Left cardiac atrium (tissue), 4 donors: ENCODE results near the gene CASP1. TPM values are rescaled to one million over a fixed set of nuclear protein-coding genes. Genes with fewer than 3 reads are reported as not detected.

Source experiments
- ATAC-seq, 2 donors: fragments of 200-7000 bp; cut with Tn5 transposase; one replicate each; pipeline ENCODE4 v1.9.1; 2020; ENCODE audit warnings: mild to moderate bottlenecking in 2 of 2, moderate library complexity in 2 of 2
- DNase-seq: peaks from one replicate; pipeline ENCODE4 v3.0.0-alpha.2; 2020
- intact Hi-C, 2 donors: fragments of 100-400 bp; cut with DNase I; formaldehyde crosslinking; loops; one replicate each; pipeline versions ENCODE4 v1.14.1 to v1.15.1; 2022 to 2023
- total RNA-seq, 2 donors: library from RNA; stranded (reverse); fragmentation: NEBNext Ultra II Directional; extraction: Animal tissue kit (Norgen Biotek cat#: 25700); gene quantifications; one replicate each; pipeline ENCODE4 v1.2.1, GENCODE V29; 2021
- donor health status: DM: no; HTN: yes; CAD: no.
- donor health status: DM: no; HTN: yes; CAD: no; lungs with severe emphysema.
- donor health status: DM: yes; HTN: yes; CAD: no.
- donor health status: Dilated cardiomyopathy.

Gene CASP1
- total RNA-seq, 2 donors from 2014 or later: 12.6 to 22.7 TPM

GRCh38 chr11:105000167-105000566, 34.8 kb downstream of the CASP1 start:
- DNase-seq (no peak), ATAC-seq (no peak)
- intact Hi-C loops: no loop called here

GRCh38 chr11:104999721-105000120, 35.2 kb downstream of the CASP1 start:
- ATAC-seq (no peak), DNase-seq (no peak)
- intact Hi-C loops: no loop called here

- no peak for DNase-seq
- intact Hi-C loops: no loop called here
- ATAC-seq: peak in 1 of 2 donors; percentile 34
Observed at GRCh38 chr11:104997288-104997687, 37.7 kb downstream of the CASP1 start.

- no peak for DNase-seq
- intact Hi-C loops: no loop called here
- ATAC-seq: no peak
Observed at GRCh38 chr11:104995001-104995408, 39.9 kb downstream of the CASP1 start.

- intact Hi-C loops: no loop called here
- ATAC-seq (no peak), DNase-seq (no peak)
Observed at GRCh38 chr11:104992781-104993180, 42.2 kb downstream of the CASP1 start.

GRCh38 chr11:104991994-104992393, 43.0 kb downstream of the CASP1 start:
- intact Hi-C loops: no loop called here
- no peak for ATAC-seq
- DNase-seq: no peak

GRCh38 chr11:104984808-104985207, 50.1 kb downstream of the CASP1 start:
- DNase-seq (no peak), ATAC-seq (no peak)
- intact Hi-C loops: no loop called here

GRCh38 chr11:104979839-104980238, 55.1 kb downstream of the CASP1 start:
- DNase-seq: no peak
- ATAC-seq: no peak
- intact Hi-C loops: loop anchor here in 1 of 2 donors (10.0 kb wide), 1 partner anchor 65 kb away; the partner anchor contains the start of gene CARD16

Other genes starting within 250 kb of the CASP1 start
- under 1 TPM; 0.32 to 0.52 TPM for gene CASP12, start 136.7 kb downstream of the CASP1 start, total RNA-seq
- gene CASP4, start 66.6 kb downstream of the CASP1 start, total RNA-seq: 10 to 100 TPM; 21.7 to 28.4 TPM
- gene CASP5, start 12.0 kb downstream of the CASP1 start, total RNA-seq: under 1 TPM in 1 of 2 donors, not detected in 1; 0.18 TPM
- gene CARD16, start 10.2 kb upstream of the CASP1 start, total RNA-seq: 10 to 100 TPM in 1 of 2 donors, 1 to 10 TPM in 1; 6.5 to 13.3 TPM
- not detected for gene CARD18, start 104.6 kb upstream of the CASP1 start, total RNA-seq